GM19240 (cell line): ENCODE results near the gene WWOX.

Experiments
- DNase-seq: peaks from one replicate; pipeline ENCODE4 v3.0.0; 2011; ENCODE audit warnings: low spot score; ENCODE audit not compliant: insufficient read length

Gene WWOX

GRCh38 chr16:78516006-78516736, 416.7 kb downstream of the WWOX start:
- DNase-seq: no peak

- no peak for DNase-seq
Measured at GRCh38 chr16:78519896-78520295, 420.4 kb downstream of the WWOX start.

- no peak for DNase-seq
Measured at GRCh38 chr16:78520470-78520869, 421.0 kb downstream of the WWOX start.

- no peak for DNase-seq
Measured at GRCh38 chr16:78522327-78522726, 422.9 kb downstream of the WWOX start.

GRCh38 chr16:78523212-78523985, 423.9 kb downstream of the WWOX start:
- no peak for DNase-seq

- DNase-seq: no peak
Measured at GRCh38 chr16:78524066-78524595, 424.7 kb downstream of the WWOX start.

- DNase-seq: no peak
Measured at GRCh38 chr16:78528265-78528664, 428.8 kb downstream of the WWOX start.

- DNase-seq: no peak
Measured at GRCh38 chr16:78529881-78530280, 430.4 kb downstream of the WWOX start.

GRCh38 chr16:78530283-78530682, 430.8 kb downstream of the WWOX start:
- DNase-seq: no peak

- no peak for DNase-seq
Measured at GRCh38 chr16:78535098-78535497, 435.6 kb downstream of the WWOX start.

GRCh38 chr16:78537511-78537910, 438.1 kb downstream of the WWOX start:
- DNase-seq: no peak

GRCh38 chr16:78538292-78538691, 438.8 kb downstream of the WWOX start:
- DNase-seq: no peak

GRCh38 chr16:78538919-78539318, 439.5 kb downstream of the WWOX start:
- DNase-seq: no peak

- DNase-seq: no peak
Measured at GRCh38 chr16:78542419-78542818, 443.0 kb downstream of the WWOX start.

GRCh38 chr16:78543023-78543422, 443.6 kb downstream of the WWOX start:
- DNase-seq: no peak

GRCh38 chr16:78549366-78549765, 449.9 kb downstream of the WWOX start:
- no peak for DNase-seq

- DNase-seq: no peak
Measured at GRCh38 chr16:78551487-78552085, 452.1 kb downstream of the WWOX start.

GRCh38 chr16:78552106-78552675, 452.7 kb downstream of the WWOX start:
- DNase-seq: no peak

GRCh38 chr16:78552716-78553115, 453.3 kb downstream of the WWOX start:
- no peak for DNase-seq

GRCh38 chr16:78553268-78554039, 454.0 kb downstream of the WWOX start:
- DNase-seq: no peak

GRCh38 chr16:78556421-78556820, 457.0 kb downstream of the WWOX start:
- no peak for DNase-seq
